ENCODE measurements around the gene OPCML.

Gene OPCML

GRCh38 chr11:133536198-133536597 is 3.9 kb upstream of the OPCML start:
- no peak for DNase-seq

GRCh38 chr11:133533205-133533604 is 904 bp upstream of the OPCML start:
- no peak for DNase-seq

GRCh38 chr11:133531458-133531857 is 843 bp downstream of the OPCML start:
- no peak for DNase-seq

- no peak for DNase-seq
Observed at GRCh38 chr11:133530501-133530835, 1.8 kb downstream of the OPCML start.

DNA sequence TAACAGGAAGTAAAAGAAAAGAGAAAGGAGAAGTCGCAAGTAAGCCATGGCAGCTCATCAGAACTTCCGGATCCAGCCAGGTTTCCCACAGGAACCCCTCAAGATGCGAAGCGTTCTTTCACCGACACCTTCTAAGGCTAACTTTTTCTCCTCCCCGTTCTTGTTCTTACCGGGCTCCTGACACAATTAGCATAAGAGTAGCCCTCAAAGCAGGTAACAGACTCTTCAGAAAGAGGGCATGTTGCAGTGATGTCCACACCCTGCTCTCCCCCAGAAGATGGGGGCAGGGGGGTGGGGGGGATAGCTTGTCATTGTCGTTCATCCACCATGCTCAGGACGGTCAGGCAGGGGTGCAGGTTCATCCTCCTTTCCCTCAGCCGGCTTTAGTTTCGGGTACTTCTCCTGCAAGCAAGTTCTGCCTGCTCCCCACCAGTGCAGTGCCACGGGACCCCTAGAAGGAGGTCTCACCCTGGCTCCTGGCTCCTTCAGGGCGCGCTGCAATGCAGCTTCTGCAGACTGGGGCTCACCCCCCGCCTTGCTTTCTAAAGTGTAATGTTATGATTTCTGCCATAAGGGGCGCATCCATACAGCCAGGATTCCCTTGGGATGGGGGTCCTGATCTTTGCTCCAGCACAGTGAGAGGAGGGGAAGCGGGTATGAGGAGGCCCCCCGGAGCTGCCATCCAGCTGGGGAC is 2.3 kb downstream of the OPCML start:
- no peak for DNase-seq

GRCh38 chr11:133526790-133527189 is 5.5 kb downstream of the OPCML start:
- no peak for DNase-seq

DNA sequence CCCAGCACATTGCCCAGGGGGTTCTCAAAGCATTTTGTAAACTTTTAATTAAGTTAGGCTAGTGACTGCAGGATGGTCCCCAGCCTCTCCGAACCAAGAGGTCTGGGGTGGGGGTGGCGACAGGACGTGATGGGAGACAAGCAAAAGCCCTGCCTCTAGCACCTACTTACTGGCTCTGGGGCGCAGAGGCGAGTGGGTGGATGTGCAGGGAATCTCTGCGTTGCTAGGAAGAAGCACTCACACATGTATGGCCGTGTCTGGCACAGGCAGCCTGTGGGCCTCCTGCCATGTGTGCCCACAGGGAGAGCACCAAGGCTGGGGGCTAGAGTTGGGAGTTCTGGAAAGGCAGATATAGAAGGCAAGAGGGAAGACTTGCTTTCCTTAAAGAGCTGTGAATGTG is 6.3 kb downstream of the OPCML start:
- no peak for DNase-seq

DNA sequence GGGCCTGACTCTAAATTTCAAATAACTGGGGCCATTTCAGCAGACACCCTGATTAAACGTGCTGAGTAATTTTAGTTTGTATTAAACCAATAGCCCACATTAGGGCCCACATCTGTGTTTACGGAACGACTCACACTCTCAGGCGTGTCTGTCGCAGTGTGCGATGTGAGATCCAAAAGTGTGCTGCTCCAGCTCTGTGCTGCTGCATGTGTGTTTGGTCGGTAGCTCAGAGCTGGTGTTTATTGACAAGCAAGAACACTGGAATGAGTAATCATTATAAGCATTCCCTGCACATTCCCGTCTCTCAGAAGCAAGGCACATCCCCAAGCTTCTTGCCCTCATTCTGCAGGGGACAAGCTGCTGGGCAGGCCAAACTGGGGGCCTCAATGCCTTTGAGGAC is 7.8 kb downstream of the OPCML start:
- DNase-seq, result no peak

- DNase-seq, result no peak
Observed at GRCh38 chr11:133522344-133522743, 10.0 kb downstream of the OPCML start.

DNA sequence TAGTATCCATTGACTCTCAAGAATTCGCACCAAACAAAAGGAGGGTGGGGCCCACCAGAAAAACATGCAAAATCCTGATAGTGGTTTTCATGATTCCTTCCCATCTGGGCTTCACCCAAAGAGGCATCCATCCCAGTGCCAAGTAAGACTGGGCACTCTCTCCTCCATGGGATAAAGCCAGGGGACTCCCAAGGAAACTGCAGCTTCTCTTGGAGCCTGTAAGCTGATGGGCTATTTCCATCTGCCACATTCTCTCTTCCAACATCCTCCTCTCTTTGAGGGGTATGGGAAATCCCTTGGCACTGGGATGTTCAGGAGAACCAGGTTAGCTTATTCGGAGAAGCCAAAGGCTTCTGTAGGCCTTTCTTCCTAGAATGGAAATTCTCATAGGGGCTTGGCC is 10.8 kb downstream of the OPCML start:
- no peak for DNase-seq

DNA sequence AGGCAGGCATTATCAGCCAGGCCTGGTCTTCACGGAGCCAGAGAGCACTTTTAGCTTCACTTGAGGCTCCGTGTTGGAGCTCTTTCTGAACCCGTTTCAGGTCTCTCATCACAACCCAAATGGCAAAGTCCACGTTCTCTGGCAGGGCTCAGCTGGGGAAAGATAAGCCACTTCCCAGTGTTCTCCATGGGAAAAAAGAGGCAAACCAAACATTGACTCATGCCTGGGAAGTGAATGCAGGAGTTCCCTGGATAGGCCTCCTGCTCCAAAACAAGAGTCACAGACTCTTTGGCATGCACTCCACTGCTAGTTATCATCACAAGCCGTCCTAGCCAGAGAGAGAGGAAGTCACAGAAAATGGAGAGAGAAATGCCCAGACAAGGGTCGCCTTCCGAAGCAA is 11.6 kb downstream of the OPCML start:
- no peak for DNase-seq

DNA sequence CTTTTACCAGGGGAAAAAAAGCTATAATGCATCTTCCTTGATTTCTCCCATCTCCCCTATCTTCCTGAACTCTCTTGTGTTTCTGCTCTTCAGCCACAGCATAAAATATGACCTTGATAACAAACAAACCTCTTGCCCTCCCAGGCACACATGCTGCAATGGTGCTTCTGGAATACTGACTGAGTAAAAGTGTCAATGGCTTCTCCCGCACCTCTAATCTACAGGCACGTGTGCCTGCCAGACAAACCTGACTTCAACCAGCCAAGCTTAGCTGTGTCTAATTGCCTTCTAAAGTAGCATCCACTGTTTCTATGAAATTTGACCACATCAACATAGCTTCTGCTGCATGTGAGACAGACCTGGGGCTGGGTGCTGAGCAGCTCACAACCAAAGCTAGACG is 12.7 kb downstream of the OPCML start:
- DNase-seq, result no peak

- DNase-seq, result no peak
Observed at GRCh38 chr11:133518702-133519264, 13.5 kb downstream of the OPCML start.

DNA sequence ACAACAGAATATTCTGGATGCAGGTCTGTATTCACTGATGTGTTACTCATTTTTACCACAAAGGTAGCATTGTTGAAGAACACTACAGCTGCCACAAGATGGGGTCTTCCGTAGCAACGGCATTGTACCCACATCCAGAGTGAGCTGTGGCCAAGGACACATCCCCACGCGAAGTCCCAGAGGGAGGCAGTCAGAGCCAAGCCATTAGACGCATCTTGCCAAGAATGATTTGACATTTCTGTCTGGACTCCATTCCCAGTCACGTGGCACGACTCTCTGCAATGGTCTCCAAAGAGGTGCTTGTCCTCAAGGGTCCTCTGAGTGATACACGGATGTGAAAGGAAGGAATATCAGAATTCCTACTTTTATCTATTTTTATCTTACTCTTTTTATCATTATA is 15.5 kb downstream of the OPCML start:
- DNase-seq, result no peak

DNA sequence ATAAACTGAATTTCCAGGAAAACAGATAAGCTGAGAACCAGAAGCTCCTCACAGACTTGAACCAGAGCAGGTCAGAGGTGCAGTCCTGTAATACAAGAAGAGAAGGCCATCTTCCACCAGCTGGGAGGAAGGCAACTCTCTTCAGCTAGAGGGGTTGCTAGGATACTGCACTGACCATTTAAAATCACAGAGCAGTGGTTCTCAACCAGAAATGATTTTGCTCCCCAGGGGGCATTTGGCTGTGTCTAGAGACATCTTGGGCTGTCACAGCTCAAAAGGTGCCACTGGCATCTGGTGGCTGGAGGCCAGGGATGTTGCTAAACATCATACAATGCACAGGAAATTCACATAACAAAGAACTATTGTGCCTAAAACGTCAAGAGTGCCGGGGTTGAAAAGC is 17.2 kb downstream of the OPCML start:
- DNase-seq, result no peak

- no peak for DNase-seq
Observed at GRCh38 chr11:133509924-133510697, 22.2 kb downstream of the OPCML start.

GRCh38 chr11:133508468-133508867 is 23.8 kb downstream of the OPCML start:
- DNase-seq, result no peak

- no peak for DNase-seq
Observed at GRCh38 chr11:133507185-133507584, 25.1 kb downstream of the OPCML start.

GRCh38 chr11:133506551-133507094 is 25.7 kb downstream of the OPCML start:
- DNase-seq, result no peak

GRCh38 chr11:133506023-133506422 is 26.3 kb downstream of the OPCML start:
- no peak for DNase-seq

- DNase-seq, result no peak
Observed at GRCh38 chr11:133504906-133505305, 27.4 kb downstream of the OPCML start.

GRCh38 chr11:133503776-133504175 is 28.5 kb downstream of the OPCML start:
- DNase-seq, result no peak

- no peak for DNase-seq
Observed at GRCh38 chr11:133503236-133503635, 29.1 kb downstream of the OPCML start.

All from EL (cell line).